Adrenal gland (tissue), 5 donors: ENCODE measurements around the gene MEFV.

ENCODE experiments used
- CTCF ChIP-seq, 6 experiments: fragments of 450-650 bp in 4 of 6; fragments of 200-600 bp in 2 of 6; sonication (generic) in 1 of 6; IDR thresholded peaks; 1 replicate in 5 of 6; 2 replicates in 1 of 6; pipeline versions ENCODE4 v1.5.1 to v1.8.0; 2016 to 2021; ENCODE audit warnings: antibody characterized with exemption in 6 of 6, mild to moderate bottlenecking in 2 of 6, moderate library complexity in 1 of 6
- POLR2A ChIP-seq, 2 donors: fragments of 450-650 bp; IDR thresholded peaks; one replicate each; pipeline ENCODE4 v1.6.1; 2017; ENCODE audit warnings: antibody characterized with exemption in 2 of 2, mild to moderate bottlenecking in 2 of 2, moderate library complexity in 1 of 2
- donor health status: DM: no; HTN: no; CAD: no.

- TF ChIP-seq CTCF (IDR thresholded peaks at IDR 0.05), result no peak
- no peak for TF ChIP-seq POLR2A (IDR thresholded peaks at IDR 0.05)
Measured at GRCh38 chr16:3223913-3224515, 32.4 kb downstream of the MEFV start.
